ENCODE results near the gene PMS2. TPM values are rescaled to one million over a fixed set of nuclear protein-coding genes. Genes with fewer than 3 reads are reported as not detected.
A peak's percentile ranks its signal among the peaks of the same experiment; 100 is the strongest.
"Not testable (repeated sequence)": the region's sequence is repeated elsewhere in the genome, so short reads cannot be mapped to it uniquely, and the experiment has no call there.

The PMS2 gene, protein sequence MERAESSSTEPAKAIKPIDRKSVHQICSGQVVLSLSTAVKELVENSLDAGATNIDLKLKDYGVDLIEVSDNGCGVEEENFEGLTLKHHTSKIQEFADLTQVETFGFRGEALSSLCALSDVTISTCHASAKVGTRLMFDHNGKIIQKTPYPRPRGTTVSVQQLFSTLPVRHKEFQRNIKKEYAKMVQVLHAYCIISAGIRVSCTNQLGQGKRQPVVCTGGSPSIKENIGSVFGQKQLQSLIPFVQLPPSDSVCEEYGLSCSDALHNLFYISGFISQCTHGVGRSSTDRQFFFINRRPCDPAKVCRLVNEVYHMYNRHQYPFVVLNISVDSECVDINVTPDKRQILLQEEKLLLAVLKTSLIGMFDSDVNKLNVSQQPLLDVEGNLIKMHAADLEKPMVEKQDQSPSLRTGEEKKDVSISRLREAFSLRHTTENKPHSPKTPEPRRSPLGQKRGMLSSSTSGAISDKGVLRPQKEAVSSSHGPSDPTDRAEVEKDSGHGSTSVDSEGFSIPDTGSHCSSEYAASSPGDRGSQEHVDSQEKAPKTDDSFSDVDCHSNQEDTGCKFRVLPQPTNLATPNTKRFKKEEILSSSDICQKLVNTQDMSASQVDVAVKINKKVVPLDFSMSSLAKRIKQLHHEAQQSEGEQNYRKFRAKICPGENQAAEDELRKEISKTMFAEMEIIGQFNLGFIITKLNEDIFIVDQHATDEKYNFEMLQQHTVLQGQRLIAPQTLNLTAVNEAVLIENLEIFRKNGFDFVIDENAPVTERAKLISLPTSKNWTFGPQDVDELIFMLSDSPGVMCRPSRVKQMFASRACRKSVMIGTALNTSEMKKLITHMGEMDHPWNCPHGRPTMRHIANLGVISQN
- total RNA-seq, result 10 to 100 TPM; 25.8 to 27.3 TPM

DNA sequence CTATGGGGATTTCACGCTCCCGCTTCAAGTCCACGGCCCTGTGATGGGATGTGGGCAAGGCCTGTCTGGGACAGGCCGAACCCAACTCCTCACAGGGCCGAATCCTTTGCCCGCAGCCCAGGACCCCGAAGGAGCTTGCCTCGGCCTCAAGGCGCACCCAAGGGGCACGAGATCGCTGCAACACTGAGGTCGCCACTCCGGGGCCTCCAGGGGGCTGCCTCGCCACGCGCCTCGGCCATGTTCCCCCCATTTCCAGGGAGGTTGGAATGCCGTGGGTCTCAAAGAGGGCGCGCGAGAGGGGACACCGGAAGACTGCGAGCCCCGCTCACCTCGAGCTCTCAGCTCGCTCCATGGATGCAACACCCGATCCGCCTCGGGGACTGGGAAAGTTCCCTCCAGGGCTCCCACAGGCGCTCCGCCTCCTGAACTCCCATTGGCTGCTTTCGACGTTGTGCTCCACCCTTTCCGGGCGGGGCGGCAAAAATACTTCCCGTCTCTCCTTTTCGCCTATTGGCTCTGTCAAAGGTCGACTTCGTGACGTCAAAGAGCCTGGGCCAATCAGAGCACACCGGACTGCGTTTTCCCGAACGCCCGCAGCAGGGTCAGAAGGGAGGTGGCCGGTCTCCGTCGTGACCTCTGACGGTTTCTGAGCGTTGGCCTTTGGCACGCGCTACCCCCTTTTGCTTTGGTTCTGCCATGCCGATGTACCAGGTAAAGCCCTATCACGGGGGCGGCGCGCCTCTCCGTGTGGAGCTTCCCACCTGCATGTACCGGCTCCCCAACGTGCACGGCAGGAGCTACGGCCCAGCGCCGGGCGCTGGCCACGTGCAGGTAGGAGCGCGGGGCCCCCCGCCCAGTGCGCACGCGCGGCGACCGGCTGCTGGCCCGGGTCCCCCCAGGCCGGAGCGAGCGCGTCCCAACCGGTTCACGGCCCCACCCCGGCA lies at the start of gene PMS2, which contains the start of gene AIMP2:
Gene PMS2 (minus strand): TSS at position 382 of the 944 bp plus-strand sequence. CDS start 30 bp downstream, at position 352.
Gene AIMP2 (plus strand): TSS at position 605 of the 944 bp plus-strand sequence. CDS start 92 bp downstream, at position 697.
- peaks cover 38% of the 10 kb centered on the region for H3K4me1 Mint-ChIP-seq
- peak within 1 kb of the TSS; percentile 95 for H3K27ac Mint-ChIP-seq
- H3K36me3 Mint-ChIP-seq, result peaks cover 17% of the 10 kb centered on the region
- H3K9me3 Mint-ChIP-seq, result no peaks in the 10 kb centered on the region
- DNase-seq, result peak; percentile 96
- no peaks in the 10 kb centered on the region for H3K27me3 Mint-ChIP-seq
- peak within 1 kb of the TSS; percentile 87 for H3K4me3 Mint-ChIP-seq

DNA sequence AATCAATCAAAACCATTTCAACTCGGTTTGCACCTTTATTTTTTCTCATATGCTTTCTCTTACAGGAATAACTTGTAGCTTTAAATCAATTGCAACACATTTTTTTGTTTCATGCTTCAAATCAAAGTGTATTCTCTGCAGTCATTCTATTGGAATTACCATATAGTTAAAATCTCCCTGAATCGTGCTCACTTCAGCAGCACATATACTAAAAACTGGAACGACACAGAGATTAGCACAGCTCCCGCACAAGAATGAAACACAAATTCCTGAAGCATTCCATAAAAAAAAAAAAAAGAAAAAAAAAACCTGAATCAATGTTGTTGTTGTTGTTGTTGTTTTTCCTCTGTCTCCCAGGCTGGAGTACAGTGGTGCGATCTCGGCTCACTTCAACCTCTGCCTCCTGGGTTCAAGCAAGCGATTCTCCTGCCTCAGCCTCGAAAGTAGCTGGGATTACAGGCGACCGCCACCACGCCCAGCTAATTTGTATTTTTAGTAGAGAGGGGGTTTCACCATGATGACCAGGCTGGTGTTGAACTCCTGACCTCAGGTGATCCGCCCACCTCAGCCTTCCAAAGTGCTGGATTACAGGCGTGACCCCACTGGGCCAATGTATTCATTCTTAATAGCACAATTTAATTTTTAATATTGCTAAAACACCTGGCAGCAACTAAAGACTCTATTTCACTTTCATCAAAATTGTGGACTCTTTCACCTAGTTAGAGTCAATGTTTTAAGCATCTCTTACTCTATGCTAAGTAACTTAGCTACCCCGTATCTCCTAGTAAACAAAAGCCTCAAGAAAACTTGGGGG lies 48.7 kb upstream of the PMS2 start:
- H3K4me1 Mint-ChIP-seq, result peaks cover 15% of the 10 kb centered on the region

DNA sequence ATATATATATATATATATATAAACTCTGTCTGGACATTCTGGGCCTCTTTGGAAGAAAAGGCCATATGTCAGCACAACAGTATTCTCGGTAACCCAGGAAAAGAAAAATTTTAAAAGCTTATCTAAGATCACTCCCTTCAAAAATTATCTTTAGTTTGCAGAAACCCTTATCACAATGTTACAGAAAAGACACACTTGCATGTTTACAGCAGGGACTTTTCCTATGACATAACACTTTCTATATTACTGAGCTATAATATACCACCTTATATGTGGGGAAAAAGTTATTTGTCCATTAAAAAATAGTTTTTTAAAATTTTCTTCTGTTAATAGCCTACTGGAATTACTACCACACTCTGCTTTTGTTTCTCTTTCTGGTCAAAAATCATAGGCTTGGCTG lies 47.8 kb upstream of the PMS2 start:
- Mint-ChIP-seq H3K27me3 (no peaks in the 10 kb centered on the region), H3K4me1 (peaks cover 15% of the 10 kb centered on the region), H3K4me3 (no peak overlapping the region), H3K27ac (no peak overlapping the region), H3K36me3 (peaks cover 7% of the 10 kb centered on the region), H3K9me3 (no peaks in the 10 kb centered on the region)
- DNase-seq, result no peak

More for the DNA sequence above, 48.7 kb upstream of the PMS2 start:
- no peaks in the 10 kb centered on the region for H3K27me3 Mint-ChIP-seq
- H3K9me3 Mint-ChIP-seq, result no peaks in the 10 kb centered on the region
- DNase-seq, result no peak
- peaks cover 7% of the 10 kb centered on the region for H3K36me3 Mint-ChIP-seq
- H3K4me3 Mint-ChIP-seq, result peak overlapping the region; percentile 93
- peak overlapping the region; percentile 51 for H3K27ac Mint-ChIP-seq

DNA sequence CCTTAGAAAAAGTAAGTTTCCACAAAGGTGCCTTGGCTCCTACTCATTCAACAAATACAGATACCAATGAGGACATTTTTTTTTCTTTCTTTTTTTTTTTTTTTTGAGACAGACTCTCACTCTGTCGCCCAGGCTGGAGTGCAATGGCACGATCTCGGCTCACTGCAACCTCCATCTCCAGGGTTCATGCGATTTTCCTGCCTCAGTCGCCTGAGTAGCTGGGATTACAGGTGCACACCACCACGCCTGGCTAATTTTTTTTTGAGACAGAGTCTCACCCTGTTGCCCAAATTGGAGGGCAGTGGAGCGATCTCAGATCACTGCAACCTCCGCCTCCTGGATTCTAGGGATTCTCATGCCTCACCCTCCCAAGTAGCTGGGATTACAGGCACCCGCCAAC lies 42.3 kb upstream of the PMS2 start:
- H3K9me3 Mint-ChIP-seq, H3K4me3 Mint-ChIP-seq, H3K27me3 Mint-ChIP-seq, H3K36me3 Mint-ChIP-seq, H3K27ac Mint-ChIP-seq, H3K4me1 Mint-ChIP-seq, DNase-seq: not testable (repeated sequence)

DNA sequence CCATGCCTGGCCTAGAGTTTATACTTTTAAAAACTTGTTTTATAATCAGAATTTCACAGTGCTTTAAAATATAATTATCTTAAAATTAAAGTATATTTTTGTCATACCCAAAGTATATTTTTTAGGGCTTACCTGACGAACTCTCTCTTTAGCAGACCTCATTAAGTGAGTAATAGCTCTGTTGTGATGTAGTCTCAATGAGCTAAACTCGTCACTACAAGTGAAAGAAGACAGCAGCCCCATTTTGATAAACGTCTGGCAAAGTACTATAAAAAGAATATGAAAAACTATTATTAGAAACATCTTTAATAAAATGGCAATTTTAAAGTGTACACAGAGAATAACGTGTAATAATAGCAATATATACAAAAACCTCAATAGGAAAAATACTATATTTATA lies 40.9 kb upstream of the PMS2 start:
- no peak overlapping the region for H3K4me3 Mint-ChIP-seq

DNA sequence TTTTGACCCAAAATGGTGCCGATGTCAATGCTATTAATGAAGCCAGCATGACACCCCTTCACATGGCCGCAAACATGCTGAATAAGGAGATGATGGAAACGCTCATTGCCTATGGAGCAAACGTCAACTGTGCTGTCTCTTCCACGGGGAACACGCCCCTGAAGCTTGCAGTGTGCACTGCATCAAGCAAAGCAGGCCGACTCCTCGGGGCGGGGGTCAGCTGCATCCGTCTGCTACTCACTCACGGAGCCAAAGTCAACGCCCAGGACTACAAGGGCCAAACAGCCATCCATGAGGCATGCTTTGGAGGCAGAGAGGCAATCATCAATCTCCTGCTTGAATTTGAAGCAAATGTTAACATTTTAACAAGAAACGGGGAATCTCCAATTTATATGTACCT lies 26.8 kb upstream of the PMS2 start:
- H3K27me3 Mint-ChIP-seq, result no peaks in the 10 kb centered on the region
- no peaks in the 10 kb centered on the region for H3K4me1 Mint-ChIP-seq
- H3K9me3 Mint-ChIP-seq, result no peaks in the 10 kb centered on the region
- no peak overlapping the region for H3K27ac Mint-ChIP-seq
- H3K36me3 Mint-ChIP-seq, result peaks cover 7% of the 10 kb centered on the region
- no peak for DNase-seq
- no peak overlapping the region for H3K4me3 Mint-ChIP-seq

More for the DNA sequence above, 40.9 kb upstream of the PMS2 start:
- Mint-ChIP-seq H3K27ac (no peak overlapping the region), H3K27me3 (no peaks in the 10 kb centered on the region), H3K4me1 (peaks cover 2% of the 10 kb centered on the region), H3K36me3 (peaks cover 8% of the 10 kb centered on the region), H3K9me3 (no peaks in the 10 kb centered on the region)
- no peak for DNase-seq

DNA sequence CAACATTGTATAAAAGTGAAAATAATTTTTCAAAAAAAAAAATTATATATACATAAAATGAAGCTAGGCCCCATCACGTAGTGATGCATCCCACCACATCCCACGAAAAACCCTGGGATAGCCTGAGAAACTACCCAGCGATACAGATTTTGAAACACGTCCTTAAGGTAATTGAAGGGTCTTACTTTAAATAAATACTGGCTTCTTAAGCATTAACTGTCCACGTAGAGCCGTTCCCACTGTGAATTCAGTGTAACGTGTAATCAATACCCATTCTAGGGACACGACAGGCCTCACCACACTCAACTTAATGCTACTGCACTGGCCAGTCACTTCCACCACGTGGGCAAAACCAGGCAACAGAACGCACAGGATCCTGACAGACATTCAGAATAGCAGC lies 26.3 kb upstream of the PMS2 start:
- Mint-ChIP-seq H3K9me3 (no peaks in the 10 kb centered on the region), H3K4me1 (no peaks in the 10 kb centered on the region), H3K4me3 (no peak overlapping the region), H3K27me3 (no peaks in the 10 kb centered on the region), H3K36me3 (peaks cover 4% of the 10 kb centered on the region), H3K27ac (no peak overlapping the region)
- no peak for DNase-seq

DNA sequence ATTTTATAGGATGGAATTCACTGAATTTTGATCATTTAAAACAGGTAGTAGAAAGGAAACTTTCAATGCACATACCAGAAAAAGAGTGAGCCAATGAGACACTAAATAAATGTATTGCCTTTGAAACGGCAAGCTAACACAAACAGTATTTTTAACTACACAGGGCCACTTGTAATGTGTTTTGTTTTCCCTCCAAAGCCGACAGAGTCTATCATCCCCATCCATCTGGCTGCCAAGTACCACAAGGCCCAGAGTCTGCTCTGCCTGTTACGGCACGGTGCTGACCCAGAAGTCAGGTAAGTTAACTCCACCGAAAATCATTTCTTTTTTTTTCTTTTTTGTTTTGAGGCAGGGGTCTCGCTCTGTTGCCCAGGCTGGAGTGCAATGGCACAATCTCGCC lies 23.8 kb upstream of the PMS2 start:
- H3K36me3 Mint-ChIP-seq, result peaks cover 8% of the 10 kb centered on the region
- no peak for DNase-seq
- H3K4me3 Mint-ChIP-seq, result no peak overlapping the region
- no peaks in the 10 kb centered on the region for H3K27me3 Mint-ChIP-seq
- no peak overlapping the region for H3K27ac Mint-ChIP-seq
- no peaks in the 10 kb centered on the region for H3K9me3 Mint-ChIP-seq
- H3K4me1 Mint-ChIP-seq, result no peaks in the 10 kb centered on the region

DNA sequence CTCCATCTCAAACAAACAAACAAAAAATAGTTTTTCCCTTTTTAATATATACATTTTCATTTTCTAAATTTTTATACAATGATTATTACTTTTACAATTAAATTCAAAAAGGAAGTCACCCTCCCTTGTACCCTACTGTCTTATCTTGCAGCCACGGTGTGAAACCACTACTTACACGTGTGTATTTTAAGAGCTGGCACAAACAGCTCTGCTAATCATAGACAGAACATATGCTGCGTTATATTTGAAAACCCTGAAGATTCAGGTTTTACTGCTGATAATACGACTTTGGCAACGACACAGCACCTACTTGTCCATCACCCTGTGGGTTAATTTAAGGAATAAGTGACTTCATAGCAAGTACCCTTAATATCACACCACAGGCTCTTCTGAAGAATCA lies 23.3 kb upstream of the PMS2 start:
- no peaks in the 10 kb centered on the region for H3K27me3 Mint-ChIP-seq
- H3K9me3 Mint-ChIP-seq, result no peaks in the 10 kb centered on the region
- H3K36me3 Mint-ChIP-seq, result peaks cover 10% of the 10 kb centered on the region
- no peak for DNase-seq
- peaks cover 3% of the 10 kb centered on the region for H3K4me1 Mint-ChIP-seq
- H3K27ac Mint-ChIP-seq, result no peak overlapping the region
- H3K4me3 Mint-ChIP-seq, result no peak overlapping the region

DNA sequence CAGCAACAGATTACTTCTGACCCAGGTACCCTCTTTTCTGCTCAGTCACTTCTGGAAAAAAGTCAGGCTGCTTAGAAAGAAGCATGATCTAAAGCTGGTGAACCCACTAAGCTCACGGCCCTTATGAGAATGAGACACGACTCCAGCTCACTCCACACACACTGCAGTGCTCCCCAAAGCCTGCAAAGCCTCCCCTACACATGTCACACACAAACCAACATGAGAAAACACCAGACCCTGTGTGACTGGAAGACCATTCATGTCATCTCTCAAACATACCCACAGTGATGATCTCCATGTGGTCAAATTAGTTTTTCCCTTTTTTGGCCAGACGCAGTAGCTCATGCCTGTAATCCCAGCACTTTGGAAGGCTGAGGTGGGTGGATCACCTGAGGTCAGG lies 22.7 kb upstream of the PMS2 start:
- Mint-ChIP-seq H3K36me3 (peaks cover 16% of the 10 kb centered on the region), H3K9me3 (no peaks in the 10 kb centered on the region), H3K27me3 (no peaks in the 10 kb centered on the region), H3K4me3 (no peak overlapping the region), H3K4me1 (peaks cover 9% of the 10 kb centered on the region), H3K27ac (no peak overlapping the region)
- no peak for DNase-seq

DNA sequence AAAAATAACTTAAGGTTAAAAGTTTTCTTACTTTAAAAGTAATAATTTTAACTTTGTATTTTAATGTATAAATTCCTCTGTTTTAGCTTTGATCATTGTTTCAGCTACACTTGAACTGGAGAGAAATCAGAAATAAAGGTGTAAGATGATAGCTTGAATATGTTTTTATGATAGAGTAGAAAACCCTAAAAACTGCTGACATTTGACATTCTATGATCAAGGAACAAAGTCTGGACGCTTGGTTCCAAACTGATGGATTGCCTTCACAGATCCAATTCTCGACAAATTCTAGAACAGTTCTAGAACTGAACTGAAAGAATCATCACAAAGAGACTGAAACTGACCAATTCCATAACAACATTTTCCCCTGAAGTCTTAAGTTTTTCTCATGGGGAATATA lies 22.1 kb upstream of the PMS2 start, which contains the start of gene ANKRD61:
Gene ANKRD61 (plus strand): TSS at position 389 of the 400 bp plus-strand sequence. CDS start 0 bp downstream, at position 389.
- H3K36me3 Mint-ChIP-seq, result peaks cover 21% of the 10 kb centered on the region
- no peak within 1 kb of the TSS for H3K27ac Mint-ChIP-seq
- H3K9me3 Mint-ChIP-seq, result no peaks in the 10 kb centered on the region
- peaks cover 12% of the 10 kb centered on the region for H3K4me1 Mint-ChIP-seq
- no peak for DNase-seq
- no peak within 1 kb of the TSS for H3K4me3 Mint-ChIP-seq
- no peaks in the 10 kb centered on the region for H3K27me3 Mint-ChIP-seq

DNA sequence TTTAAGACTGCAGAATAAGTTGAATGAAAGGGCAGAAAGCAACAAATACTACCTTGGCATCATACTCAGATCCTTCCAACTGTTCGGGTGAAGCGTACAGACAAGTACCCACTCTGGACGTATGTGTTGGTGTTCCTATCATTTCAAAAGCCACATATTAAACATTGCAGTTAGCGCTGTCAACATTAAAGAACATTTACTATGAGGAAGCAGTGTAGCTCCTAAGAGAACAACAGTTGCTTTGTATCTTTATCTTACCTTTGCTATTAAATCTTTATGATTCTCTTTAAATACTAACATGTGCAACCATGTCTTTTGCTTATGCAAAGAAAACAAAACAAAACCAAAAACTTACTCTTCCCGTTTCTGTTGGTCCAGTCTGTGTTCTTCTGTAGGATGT lies 19.7 kb upstream of the PMS2 start:
- H3K4me3 Mint-ChIP-seq, result no peak overlapping the region
- peaks cover 12% of the 10 kb centered on the region for H3K4me1 Mint-ChIP-seq
- H3K9me3 Mint-ChIP-seq, result no peaks in the 10 kb centered on the region
- no peaks in the 10 kb centered on the region for H3K27me3 Mint-ChIP-seq
- peaks cover 29% of the 10 kb centered on the region for H3K36me3 Mint-ChIP-seq
- DNase-seq, result no peak
- no peak overlapping the region for H3K27ac Mint-ChIP-seq

DNA sequence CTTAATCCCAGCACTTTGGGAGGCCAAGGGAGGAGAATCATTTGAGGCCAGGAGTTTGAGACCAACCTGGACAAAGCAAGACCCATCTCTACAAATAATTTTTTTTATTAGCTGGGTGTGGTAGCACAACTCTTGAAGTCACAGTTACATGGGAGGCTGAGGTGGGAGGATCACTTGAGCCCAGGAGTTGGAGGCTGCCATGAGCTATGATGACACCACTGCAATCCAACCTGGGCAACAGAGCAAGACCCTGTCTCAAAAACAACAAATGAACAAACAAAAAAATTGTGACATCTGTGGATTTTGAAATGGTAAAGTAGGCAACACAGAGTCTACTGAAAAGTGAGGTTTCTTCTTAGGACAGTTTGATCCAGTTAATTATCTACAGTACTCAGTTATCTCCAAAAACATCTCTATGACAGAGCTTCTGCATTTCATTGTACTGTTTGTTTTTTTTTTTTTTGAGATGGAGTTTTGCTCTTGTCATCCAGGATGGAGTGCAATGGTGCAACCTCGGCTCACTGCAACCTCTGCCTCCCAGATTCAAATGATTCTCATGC lies 19.0 kb upstream of the PMS2 start:
- H3K4me1 Mint-ChIP-seq, result peaks cover 12% of the 10 kb centered on the region
- H3K4me3 Mint-ChIP-seq, result no peak overlapping the region
- DNase-seq, result no peak
- H3K27me3 Mint-ChIP-seq, result no peaks in the 10 kb centered on the region
- no peak overlapping the region for H3K27ac Mint-ChIP-seq
- H3K9me3 Mint-ChIP-seq, result no peaks in the 10 kb centered on the region
- peaks cover 34% of the 10 kb centered on the region for H3K36me3 Mint-ChIP-seq
